GM12864 (cell line): Measurements from ENCODE around the gene SLC10A2.
A peak's percentile ranks its signal among the peaks of the same experiment; 100 is the strongest.

Experiments used
- DNase-seq: peaks from one replicate; pipeline ENCODE4 v3.0.0-alpha.2; 2011; ENCODE audit warnings: low read depth
- H3K4me3 ChIP-seq: 2 replicates; pipeline ENCODE4 v1.5.1; 2011; ENCODE audit warnings: mild to moderate bottlenecking, low read depth, low read length, control low read depth
- TF ChIP-seq, protein P1 (sequence below): IDR thresholded peaks from 2 replicates; pipeline ENCODE4 v1.5.1; 2011; ENCODE audit warnings: low read depth, mild to moderate bottlenecking, moderate library complexity, low read length, control low read depth, inconsistent platforms; ENCODE audit errors: missing control alignments

The SLC10A2 gene

DNA sequence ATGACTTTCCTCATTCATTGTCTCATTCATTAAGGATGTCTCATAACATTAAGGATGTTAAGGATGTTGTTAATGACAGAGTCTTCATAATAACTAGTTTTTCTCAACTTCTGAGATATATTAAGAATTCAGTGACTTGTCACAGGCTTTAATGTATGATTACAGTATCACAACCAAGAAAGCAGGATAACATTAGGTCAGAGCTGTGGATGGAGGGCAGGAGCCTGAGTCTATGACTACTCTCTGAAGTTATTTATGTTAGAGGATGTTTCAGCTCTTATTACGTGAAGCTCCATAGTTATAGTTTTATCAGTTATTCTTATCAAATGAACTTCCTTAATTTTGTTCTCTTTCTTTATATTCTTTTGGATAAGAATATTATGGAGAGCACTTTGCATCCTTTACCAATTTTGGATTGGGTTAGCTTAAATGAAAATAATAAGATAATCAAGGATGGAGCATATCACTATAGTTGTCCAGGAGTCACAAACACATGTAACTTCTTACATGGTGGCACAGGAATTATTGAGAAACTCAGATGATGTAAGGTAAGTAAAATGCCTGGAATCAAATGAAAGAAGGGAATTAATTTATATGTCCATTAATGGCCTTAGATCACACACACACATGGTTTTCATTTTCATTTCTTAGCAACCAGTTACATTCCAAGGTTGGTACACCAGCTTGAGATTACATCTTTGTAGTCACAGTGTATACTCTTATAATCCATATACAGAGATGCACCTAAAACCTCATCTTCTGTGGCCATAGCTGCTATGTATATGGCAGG, 57.0 kb downstream of the SLC10A2 start:
- no peak for DNase-seq
- TF ChIP-seq, protein P1, sequence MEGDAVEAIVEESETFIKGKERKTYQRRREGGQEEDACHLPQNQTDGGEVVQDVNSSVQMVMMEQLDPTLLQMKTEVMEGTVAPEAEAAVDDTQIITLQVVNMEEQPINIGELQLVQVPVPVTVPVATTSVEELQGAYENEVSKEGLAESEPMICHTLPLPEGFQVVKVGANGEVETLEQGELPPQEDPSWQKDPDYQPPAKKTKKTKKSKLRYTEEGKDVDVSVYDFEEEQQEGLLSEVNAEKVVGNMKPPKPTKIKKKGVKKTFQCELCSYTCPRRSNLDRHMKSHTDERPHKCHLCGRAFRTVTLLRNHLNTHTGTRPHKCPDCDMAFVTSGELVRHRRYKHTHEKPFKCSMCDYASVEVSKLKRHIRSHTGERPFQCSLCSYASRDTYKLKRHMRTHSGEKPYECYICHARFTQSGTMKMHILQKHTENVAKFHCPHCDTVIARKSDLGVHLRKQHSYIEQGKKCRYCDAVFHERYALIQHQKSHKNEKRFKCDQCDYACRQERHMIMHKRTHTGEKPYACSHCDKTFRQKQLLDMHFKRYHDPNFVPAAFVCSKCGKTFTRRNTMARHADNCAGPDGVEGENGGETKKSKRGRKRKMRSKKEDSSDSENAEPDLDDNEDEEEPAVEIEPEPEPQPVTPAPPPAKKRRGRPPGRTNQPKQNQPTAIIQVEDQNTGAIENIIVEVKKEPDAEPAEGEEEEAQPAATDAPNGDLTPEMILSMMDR: no peak
- no peak overlapping the region for H3K4me3 ChIP-seq

DNA sequence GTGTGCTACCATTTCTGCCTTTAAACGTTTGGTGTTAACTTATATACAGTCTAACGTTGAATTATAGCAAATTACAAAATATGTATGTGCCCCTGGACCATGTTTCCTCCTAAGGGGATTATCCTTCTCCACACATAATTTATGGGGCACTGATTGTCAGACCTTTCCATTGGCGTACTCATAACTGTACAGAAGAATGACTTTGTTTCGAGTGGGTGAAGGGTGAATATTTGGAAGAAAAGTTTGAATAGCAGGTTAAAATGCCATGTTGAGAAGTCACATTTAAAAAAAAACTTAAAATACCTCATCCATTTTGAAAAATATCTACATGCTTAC, 58.8 kb downstream of the SLC10A2 start:
- DNase-seq: no peak
- TF ChIP-seq, protein P1: no peak
- no peak overlapping the region for H3K4me3 ChIP-seq

DNA sequence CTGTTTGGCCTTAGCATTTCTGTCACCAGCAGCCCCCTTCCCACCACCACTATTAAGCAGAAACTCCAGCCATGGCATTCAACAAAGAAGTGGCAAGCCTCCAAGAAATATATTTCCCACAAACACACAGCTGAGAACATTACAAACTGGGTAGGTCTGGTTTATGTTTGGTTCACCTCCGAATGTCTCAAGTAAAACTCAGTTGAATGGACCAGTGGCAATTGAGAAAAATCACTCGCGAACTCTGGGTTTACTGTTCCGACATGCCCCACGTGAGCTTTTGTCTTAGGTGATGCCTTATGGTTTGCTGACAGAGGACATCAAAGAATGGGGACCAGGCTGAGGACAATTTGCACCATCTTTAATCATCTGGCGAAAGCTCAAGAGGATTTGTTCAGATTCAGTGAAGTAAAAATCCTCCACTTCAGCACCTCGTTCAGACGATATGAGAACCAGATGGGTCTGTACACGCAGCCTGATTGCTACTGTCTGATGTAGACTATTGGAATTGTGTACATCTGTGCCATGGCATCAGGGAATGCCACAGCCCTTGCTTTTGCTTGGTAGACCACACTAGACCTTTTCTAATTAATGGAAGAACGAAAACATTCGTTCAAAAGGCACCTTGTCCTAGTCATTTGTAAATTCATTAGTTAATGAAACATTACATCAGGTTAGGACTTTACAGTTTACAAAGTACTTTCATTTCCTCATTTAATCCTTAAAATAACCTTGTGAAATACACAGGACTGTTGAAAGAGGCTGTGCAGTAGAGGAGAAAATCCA, 59.4 kb downstream of the SLC10A2 start:
- peak; percentile 36 for DNase-seq
- no peak overlapping the region for H3K4me3 ChIP-seq
- TF ChIP-seq, protein P1: no peak

DNA sequence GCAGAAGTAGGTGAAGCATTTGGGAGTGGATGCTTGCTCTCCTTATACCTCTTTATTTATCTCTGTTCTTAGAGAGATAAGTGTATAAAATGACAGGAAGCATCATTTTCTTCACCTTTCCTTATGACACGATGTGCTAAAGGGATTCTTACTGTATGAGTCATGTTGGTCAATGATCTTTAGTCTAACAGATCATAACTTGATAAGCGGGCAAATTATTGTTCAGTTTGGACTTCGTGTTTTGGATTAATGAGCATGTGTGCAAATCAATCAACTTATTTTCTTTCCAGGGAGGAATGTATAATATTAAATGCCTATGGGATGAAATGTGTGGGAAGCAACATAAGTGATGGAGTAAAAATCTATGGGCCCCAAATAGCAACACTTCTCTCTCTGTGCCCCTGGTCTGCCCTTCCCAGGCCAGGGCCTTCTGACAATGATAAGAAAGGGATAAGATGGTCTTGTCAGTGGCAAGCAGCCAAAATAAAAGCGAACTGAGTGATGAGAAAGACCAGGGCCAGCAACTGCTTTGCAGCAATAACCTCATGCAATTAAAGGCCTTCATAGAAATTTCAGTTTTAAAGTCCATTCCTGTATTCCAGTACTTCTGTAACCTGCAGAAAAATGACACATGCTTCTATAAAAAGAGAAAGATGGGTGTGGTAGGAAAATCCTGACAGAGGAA, 61.4 kb downstream of the SLC10A2 start:
- no peak for DNase-seq
- no peak overlapping the region for H3K4me3 ChIP-seq
- TF ChIP-seq, protein P1: no peak

DNA sequence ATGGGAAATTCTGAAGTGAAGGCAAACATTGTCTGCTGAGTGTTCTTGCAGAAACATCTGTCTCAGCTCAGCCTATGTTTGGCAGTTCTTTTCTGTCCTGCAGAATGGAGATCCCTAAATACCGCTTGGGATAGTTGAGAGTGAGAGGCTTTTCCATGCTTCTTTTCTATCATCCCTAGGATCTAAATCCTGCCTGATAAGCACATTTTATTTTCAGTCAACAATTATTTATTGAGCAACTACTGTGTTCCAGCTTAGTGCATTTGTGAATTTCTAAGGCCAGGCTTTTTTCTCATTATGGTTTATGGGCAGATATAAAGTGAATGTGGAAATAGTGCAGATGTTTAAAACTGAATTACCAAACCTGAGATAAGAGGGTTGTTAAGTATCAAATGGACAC, 62.6 kb downstream of the SLC10A2 start:
- TF ChIP-seq, protein P1: no peak
- H3K4me3 ChIP-seq: no peak overlapping the region
- DNase-seq: no peak

DNA sequence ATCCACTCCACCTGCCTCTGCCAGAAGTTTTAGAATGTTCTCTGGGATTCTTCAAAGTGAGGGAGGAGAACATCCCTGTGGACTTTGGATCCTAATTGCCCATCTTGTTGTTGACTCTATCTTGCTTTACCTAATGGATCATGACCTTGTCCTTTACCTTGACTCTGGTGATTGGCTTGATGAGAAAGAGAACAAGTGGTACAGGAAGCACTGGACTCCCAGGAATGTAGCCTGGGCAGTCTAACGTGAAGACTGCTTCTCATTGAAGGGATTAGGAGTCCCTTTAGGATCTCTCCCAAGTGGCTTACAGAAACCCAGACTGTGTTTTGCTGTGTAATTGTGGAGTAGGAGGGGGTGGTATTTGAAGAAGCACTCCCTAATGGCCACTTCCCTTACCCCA, 63.9 kb downstream of the SLC10A2 start:
- TF ChIP-seq, protein P1: no peak
- DNase-seq: no peak
- H3K4me3 ChIP-seq: no peak overlapping the region
